ENCODE data around the gene TM4SF1.

Gene TM4SF1

GRCh38 chr3:149395107-149396089, 17.9 kb upstream of the TM4SF1 start:
- no peak for DNase-seq (ENCODE audit: extremely low read depth, low read depth)
- TF ChIP-seq CTCF (IDR thresholded peaks at IDR 0.05; ENCODE audit: low read depth, low read length), result no peak

GRCh38 chr3:149393345-149394160, 16.1 kb upstream of the TM4SF1 start:
- TF ChIP-seq CTCF (IDR thresholded peaks at IDR 0.05; ENCODE audit: low read depth, low read length), result peak; percentile 90
- no peak for DNase-seq (ENCODE audit: extremely low read depth, low read depth)

GRCh38 chr3:149391960-149392359, 14.5 kb upstream of the TM4SF1 start:
- TF ChIP-seq CTCF (IDR thresholded peaks at IDR 0.05; ENCODE audit: low read depth, low read length), result no peak
- no peak for DNase-seq (ENCODE audit: extremely low read depth, low read depth)

- no peak for TF ChIP-seq CTCF (IDR thresholded peaks at IDR 0.05; ENCODE audit: low read depth, low read length)
- DNase-seq (ENCODE audit: extremely low read depth, low read depth), result no peak
Measured at GRCh38 chr3:149390772-149391212, 13.3 kb upstream of the TM4SF1 start.

GRCh38 chr3:149390294-149390693, 12.8 kb upstream of the TM4SF1 start:
- DNase-seq (ENCODE audit: extremely low read depth, low read depth), result no peak
- no peak for TF ChIP-seq CTCF (IDR thresholded peaks at IDR 0.05; ENCODE audit: low read depth, low read length)

- DNase-seq (ENCODE audit: extremely low read depth, low read depth), result no peak
- TF ChIP-seq CTCF (IDR thresholded peaks at IDR 0.05; ENCODE audit: low read depth, low read length), result no peak
Measured at GRCh38 chr3:149388531-149389417, 11.3 kb upstream of the TM4SF1 start.
